GM18861 (cell line): ENCODE measurements around the gene GYG1.
"Not testable (repeated sequence)": the region's sequence is repeated elsewhere in the genome, so short reads cannot be mapped to it uniquely, and the experiment has no call there.

Source experiments
- ATAC-seq: cut with Tn5 transposase; IDR thresholded peaks from one replicate; pipeline ENCODE4 v1.9.1; 2021; ENCODE audit not compliant: unreplicated experiment

Gene GYG1

GRCh38 chr3:148981273-148981672 is 10.1 kb upstream of the GYG1 start:
- no peak for ATAC-seq

DNA sequence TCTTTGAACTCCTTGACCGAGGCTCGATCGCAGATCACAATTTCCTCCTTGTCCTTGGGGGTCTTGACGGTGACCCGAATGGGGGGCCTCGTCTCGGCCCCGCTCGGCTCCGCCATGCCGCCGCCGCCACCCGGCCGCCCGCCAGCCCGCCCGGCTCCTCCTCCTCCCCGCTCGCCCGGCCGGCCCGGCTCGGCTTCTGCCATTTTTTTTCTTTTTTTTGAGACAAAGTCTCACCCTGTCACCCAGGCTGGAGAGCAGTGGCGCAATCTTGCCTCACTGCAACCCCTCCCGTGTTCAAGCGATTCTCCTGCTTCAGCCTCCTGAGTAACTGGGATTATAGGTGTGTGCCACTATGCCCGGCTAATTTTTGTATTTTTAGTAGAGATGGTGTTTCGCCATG is 3.8 kb upstream of the GYG1 start:
- ATAC-seq = not testable (repeated sequence)

DNA sequence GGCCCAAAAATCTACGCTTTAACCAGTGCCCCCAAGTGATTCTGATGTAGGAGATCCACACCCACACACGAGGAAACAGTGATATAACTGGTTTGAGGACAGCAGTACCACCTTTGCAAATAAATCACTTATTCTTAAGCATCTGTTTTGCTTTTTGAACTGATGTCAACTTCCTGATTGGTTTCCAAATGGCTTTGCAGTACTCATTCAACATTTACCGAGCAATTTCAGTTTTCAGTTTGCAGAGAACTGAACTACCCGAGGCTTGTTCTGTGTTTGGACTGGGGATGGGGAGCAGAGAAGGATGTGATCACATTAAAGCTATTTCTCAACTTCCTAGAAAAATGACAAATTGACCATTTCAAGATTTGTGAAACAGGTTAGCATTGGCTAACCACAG is 1.1 kb upstream of the GYG1 start:
- peak; percentile 31 for ATAC-seq

DNA sequence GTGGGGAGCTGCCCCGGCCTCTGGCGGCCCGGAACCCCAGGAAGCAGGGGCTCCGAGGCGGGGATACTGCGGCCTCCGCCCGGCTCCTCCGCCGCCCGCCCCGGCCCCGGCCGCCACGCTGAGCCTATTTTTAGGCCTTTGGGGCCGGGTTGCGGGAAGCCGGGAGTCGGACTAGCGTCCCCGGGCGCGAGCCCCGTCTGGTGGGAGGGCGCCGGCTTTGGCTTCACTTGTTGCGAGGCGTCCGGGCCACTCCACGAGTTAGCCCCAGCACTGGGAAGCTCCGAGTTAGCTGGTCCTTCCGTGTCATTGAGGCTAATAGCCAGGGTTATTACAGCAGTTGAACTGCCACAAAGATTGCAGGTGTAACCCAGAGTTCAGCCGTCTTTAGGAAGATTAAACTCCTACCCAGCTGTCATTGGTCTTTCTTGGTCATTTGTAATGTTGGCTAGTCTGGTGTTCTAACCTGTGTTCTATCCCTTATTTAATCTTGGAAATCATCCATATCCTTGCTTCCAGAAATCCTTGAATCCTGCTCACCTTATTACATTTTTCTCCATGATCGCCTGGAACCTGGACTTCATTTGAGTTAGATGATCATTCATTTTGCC is 791 bp downstream of the GYG1 start:
- ATAC-seq = peak; percentile 19

- no peak for ATAC-seq
These were observed 1.4 kb downstream of the GYG1 start for GRCh38 chr3:148992635-148993255.

GRCh38 chr3:148997623-148998022 is 6.3 kb downstream of the GYG1 start:
- ATAC-seq = no peak

DNA sequence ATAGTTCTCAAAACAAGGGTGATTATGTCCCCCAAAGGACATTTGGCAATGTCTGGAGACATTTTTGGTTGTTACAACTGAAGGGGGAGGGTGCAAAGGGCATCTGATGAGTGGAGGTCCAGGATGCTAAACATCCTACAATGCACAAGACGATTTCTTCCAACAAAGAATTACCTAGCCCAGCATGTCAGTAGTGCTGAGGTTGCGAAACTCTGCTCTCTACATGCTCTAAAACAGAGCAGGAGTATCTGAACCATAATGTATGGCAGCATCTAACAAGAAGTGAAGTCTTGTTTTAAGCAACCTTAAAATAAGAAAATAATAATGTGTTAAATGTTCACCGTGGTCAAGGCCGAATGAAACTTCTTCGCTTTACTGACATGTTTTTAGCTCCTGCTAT is 7.0 kb downstream of the GYG1 start:
- no peak for ATAC-seq

GRCh38 chr3:148998715-148999423 is 7.5 kb downstream of the GYG1 start:
- ATAC-seq = no peak

- ATAC-seq = no peak
These were observed 8.5 kb downstream of the GYG1 start for GRCh38 chr3:148999806-149000205.

DNA sequence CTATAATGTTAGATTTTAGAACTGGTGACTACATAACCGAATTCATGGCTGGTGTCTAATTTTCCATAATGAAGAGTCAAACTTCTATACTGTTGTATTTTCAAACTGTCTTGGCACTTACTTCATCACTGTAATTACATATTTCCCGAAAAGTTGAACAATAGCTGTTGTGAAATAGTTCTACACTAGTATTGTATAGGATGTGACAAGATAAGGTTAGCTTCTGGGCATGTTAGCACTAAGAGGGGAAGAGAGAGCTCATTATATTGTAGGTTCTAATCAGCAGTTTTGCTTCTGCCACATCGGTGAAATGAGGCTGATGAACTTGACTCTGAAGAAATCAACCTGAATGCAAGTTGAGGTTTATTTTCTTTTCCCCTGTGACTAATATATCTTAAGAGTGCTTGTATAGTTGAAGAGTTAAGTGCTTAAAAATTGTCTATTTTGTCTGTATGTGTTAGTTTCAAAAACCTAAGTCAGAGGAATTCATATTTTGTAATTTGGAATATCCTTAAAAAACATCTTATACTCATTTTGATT is 8.9 kb downstream of the GYG1 start:
- ATAC-seq = no peak

DNA sequence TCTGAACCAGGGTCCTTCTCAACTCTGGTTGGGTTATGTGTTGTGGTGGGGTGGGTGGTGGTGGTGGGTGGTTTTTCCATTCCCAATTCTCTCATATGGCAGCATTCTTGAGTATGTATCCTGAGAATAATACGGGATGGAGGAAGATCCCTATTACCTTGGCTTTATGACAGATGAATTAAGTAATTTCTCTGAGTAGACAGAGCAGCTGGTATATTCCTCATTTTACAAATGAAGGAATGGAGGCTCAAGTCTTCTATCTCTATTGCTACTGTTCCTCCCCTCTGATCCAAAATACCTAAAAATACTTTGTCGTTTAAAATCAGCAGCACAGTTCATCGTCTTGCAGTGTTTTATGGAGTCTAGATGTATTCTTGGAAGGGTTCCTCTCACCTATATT is 10.4 kb downstream of the GYG1 start:
- ATAC-seq = no peak

GRCh38 chr3:149003653-149004305 is 12.4 kb downstream of the GYG1 start:
- ATAC-seq = peak; percentile 82

- ATAC-seq = no peak
These were observed 13.3 kb downstream of the GYG1 start for GRCh38 chr3:149004622-149005021.

DNA sequence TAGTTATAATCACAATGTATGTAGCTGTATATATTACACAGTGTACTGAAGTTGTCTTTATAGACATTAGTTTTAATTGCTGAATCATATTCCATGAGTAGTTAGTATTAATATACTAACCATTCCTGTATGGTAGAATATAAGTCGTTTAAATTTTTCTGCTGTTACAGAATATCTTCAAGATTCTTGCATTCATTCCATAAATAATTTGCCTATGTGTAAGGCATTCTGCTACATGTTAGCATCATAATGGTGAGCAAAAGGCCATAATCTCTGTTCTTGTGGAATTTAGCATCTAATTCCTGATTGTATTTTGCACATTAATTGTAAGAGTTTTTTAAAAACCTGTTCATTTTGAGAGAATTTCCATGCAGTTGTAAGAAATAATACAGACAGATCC is 14.1 kb downstream of the GYG1 start:
- no peak for ATAC-seq

GRCh38 chr3:149007567-149008257 is 16.4 kb downstream of the GYG1 start:
- ATAC-seq = no peak

DNA sequence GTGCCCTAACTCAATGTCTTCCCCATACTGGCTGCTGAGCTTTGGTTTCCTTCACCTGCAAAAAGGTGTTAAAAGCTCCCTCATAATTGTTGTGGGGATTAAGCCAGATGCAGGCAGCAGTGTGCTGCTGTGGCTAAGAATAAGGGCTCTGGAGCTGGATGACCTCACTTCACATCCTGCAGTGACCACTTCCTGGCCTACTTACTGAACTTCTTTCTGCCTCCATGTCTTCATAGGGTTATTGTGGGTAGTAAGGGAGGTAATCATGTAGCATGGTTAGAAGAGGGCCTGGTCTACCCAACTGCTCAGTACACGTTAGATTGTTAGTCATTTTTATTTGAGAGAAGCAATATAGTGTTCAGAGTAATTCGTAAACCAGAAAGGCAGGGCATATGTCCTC is 18.4 kb downstream of the GYG1 start:
- peak; percentile 89 for ATAC-seq

GRCh38 chr3:149010504-149010951 is 19.2 kb downstream of the GYG1 start:
- ATAC-seq = no peak

DNA sequence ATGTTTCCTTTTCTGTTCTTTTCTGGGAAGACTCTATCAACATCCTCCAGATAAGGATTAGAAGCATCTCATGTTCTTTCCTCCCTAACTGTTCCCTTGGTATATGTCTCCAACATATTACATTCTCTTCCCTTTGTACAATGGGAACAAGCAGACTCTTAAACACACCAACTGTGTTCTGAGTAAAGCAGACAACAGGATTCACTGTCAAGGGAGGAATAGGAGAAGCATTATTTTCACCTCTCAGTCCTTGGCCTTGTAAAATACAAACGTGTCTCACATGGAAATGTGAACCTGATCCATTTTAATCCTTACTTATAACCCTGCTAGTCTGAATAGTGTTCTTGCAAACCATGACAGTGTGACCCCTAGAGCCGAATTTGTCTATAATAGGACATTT is 19.6 kb downstream of the GYG1 start:
- no peak for ATAC-seq

GRCh38 chr3:149011676-149012075 is 20.3 kb downstream of the GYG1 start:
- no peak for ATAC-seq

GRCh38 chr3:149013726-149014125 is 22.4 kb downstream of the GYG1 start:
- no peak for ATAC-seq

DNA sequence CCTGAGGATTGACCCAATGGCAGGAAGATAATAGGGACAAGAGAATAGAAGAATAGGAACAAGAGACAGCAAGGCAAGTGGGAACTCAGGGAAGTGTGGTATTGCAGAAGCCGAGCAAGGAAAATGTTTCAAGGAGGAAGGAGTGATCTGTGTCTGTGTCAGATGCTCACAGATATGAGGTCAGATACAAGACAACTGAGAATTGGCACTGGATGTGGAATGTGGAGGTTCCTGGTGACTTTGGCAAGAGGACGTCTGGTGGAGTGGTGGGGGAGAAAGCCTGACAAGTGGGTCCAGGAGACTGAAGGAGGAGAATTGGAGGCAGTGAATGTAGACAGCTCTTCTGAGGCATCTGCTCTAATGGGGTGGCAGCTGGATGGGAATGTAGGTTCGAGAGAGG is 24.1 kb downstream of the GYG1 start:
- no peak for ATAC-seq
